Caki2 (cell line): Measurements from ENCODE around the gene TNS2. TPM values are rescaled to one million over a fixed set of nuclear protein-coding genes. Genes with fewer than 3 reads are reported as not detected.

Experiments used
- total RNA-seq: library from RNA; depleted of rRNA; stranded (reverse); fragments of >200 nt; shearing (Covaris generic); gene quantifications from 2 replicates; pipeline ENCODE4 v1.2.3, GENCODE V29; 2014; ENCODE audit warnings: low replicate concordance; rRNA removed

The TNS2 gene
- total RNA-seq, 1 experiment from 2014 or later = 5.1 TPM

Other genes starting within 250 kb of the TNS2 start
- 2.0 and 2.5 TPM in 2 replicates for gene KRT4, start 235.9 kb upstream of the TNS2 start, total RNA-seq
- not detected in 2 replicates for gene KRT79, start 215.8 kb upstream of the TNS2 start, total RNA-seq
- gene KRT78, start 201.1 kb upstream of the TNS2 start, total RNA-seq = not detected in 2 replicates
- gene KRT8, start 145.0 kb upstream of the TNS2 start, total RNA-seq = 1,565 and 1,569 TPM in 2 replicates
- gene KRT18, start 100.9 kb upstream of the TNS2 start, total RNA-seq = 205 and 247 TPM in 2 replicates
- gene EIF4B, start 43.6 kb upstream of the TNS2 start, total RNA-seq = 834 and 874 TPM in 2 replicates
- 35.2 and 48.2 TPM in 2 replicates for gene SPRYD3, start 29.3 kb downstream of the TNS2 start, total RNA-seq
- 265 TPM in 2 replicates for gene IGFBP6, start 47.6 kb downstream of the TNS2 start, total RNA-seq
- not detected in 2 replicates for gene SOAT2, start 53.4 kb downstream of the TNS2 start, total RNA-seq
- gene ZNF740, start 130.7 kb downstream of the TNS2 start, total RNA-seq = 6.2 and 6.8 TPM in 2 replicates
- gene CSAD, start 130.9 kb downstream of the TNS2 start, total RNA-seq = 2.5 and 3.6 TPM in 2 replicates
- 26.4 and 38.6 TPM in 2 replicates for gene ITGB7, start 157.2 kb downstream of the TNS2 start, total RNA-seq
- gene RARG, start 182.1 kb downstream of the TNS2 start, total RNA-seq = 25.2 and 28.6 TPM in 2 replicates
- gene ESPL1, start 218.2 kb downstream of the TNS2 start, total RNA-seq = 24.6 and 36.2 TPM in 2 replicates
- 537 and 754 TPM in 2 replicates for gene PFDN5, start 245.5 kb downstream of the TNS2 start, total RNA-seq
- gene MYG1, start 249.6 kb downstream of the TNS2 start, total RNA-seq = 88.8 and 89.8 TPM in 2 replicates